ENCODE data around the gene MESP2. TPM values are rescaled to one million over a fixed set of nuclear protein-coding genes. Genes with fewer than 3 reads are reported as not detected.

The MESP2 gene
- total and polyA plus RNA-seq, 2 of the 8 experiments (the other 6 are each of a cell fraction or from before 2014, with no cell fraction given) = 0.35 to 0.80 TPM

DNA sequence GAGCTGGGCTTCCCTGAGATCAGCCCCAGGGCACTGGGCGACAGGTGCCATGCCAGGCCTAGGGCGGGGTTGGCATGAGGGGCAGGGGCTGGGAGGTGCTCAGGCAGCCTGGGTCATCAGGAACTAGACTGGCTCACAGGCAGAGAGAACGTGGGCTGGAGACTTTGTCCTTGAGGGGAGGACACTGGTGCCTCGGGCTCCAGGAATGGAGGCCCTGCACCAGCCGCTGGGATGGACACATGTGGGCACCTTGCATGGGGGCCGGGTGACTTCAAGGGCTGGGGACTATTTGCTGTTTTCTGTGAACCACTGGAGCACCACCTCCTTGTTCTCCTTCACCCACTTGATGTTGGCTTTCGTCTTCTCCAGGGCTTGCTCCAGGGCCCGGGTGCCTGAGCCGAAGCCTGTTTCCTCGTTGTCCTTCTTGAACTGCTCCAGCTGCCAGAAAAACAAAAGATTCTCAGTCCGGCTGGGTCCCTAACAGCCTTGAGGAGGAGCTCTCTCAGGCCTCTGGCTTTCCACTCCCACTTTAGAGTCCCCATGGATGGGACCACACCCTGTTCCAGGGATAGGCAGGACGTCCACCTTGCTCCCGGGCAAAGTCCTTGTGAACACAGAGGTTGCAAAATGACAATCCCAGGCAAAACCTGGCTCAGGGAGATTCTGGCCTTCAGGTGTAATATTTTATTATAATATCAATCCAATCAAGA, 9.1 kb downstream of the MESP2 start:
- no peak overlapping the region for H2AFZ ChIP-seq (ENCODE audit: low read length)
- H3K56ac ChIP-seq (replicated peaks; ENCODE audit: insufficient read length, low read depth, low read length) = no peak overlapping the region
- no peaks in the 10 kb centered on the region for H3K36me3 ChIP-seq (ENCODE audit: control insufficient read depth in 2 of 4, insufficient read depth in 4 of 4, low read length in 3 of 4)
- POLR2A ChIA-PET (ENCODE audit: partially characterized antibody) = no interaction called here
- H3K14ac ChIP-seq (ENCODE audit: insufficient read length) = no peak overlapping the region
- H2BK15ac ChIP-seq (ENCODE audit: low read length) = no peak overlapping the region
- H3K79me1 ChIP-seq (ENCODE audit: low read depth, low read length) = no peaks in the 10 kb centered on the region
- no peak overlapping the region for H3K27ac ChIP-seq (ENCODE audit: low read depth, low read length)
- no peak overlapping the region for H3K18ac ChIP-seq (ENCODE audit: extremely low read depth, low read length)
- no peak overlapping the region for H4K8ac ChIP-seq (ENCODE audit: extremely low read depth, insufficient read depth, low read length)
- no peak overlapping the region for H2AK5ac ChIP-seq (ENCODE audit: low read depth, low read length)
- H4K91ac ChIP-seq (replicated peaks; ENCODE audit: insufficient read length, low read length) = no peak overlapping the region
- H2BK5ac ChIP-seq (ENCODE audit: low read depth, low read length) = no peak overlapping the region
- H2BK12ac ChIP-seq (ENCODE audit: low read depth, low read length) = no peak overlapping the region
- H4K20me1 ChIP-seq (replicated peaks in 1 of 2; ENCODE audit: control insufficient read depth in 1 of 2, insufficient read depth in 2 of 2, low read length in 2 of 2) = no peaks in the 10 kb centered on the region
- no peak overlapping the region for H3K9ac ChIP-seq (replicated peaks in 1 of 4; ENCODE audit: extremely low read depth in 1 of 4, low read depth in 3 of 4, low read length in 3 of 4)
- peaks cover 0 to 3% of the 10 kb centered on the region in 2 experiments; a peak in 2 of 4 replicates for H3K9me3 ChIP-seq (ENCODE audit: insufficient read depth in 2 of 2, low read depth in 1 of 2, low read length in 1 of 2)
- H4K5ac ChIP-seq (ENCODE audit: insufficient read length, low read depth, low read length) = no peak overlapping the region
- no peak overlapping the region for H2BK120ac ChIP-seq (replicated peaks; ENCODE audit: low read depth, low read length)
- CTCF ChIA-PET (ENCODE audit: partially characterized antibody) = interaction anchor here (1.8 to 2.8 kb wide), 3 partner anchors 11 to 17 kb away, joined by 7 to 21 read pairs (median 7); no protein-coding TSS in a partner anchor
- H3K4me2 ChIP-seq (ENCODE audit: insufficient read depth in 1 of 2, low read depth in 2 of 2, low read length in 2 of 2) = no peak overlapping the region
- no peak for FAIRE-seq
- no peaks in the 10 kb centered on the region for H3K79me2 ChIP-seq (ENCODE audit: control insufficient read depth in 1 of 2, insufficient read depth in 2 of 2, low read length in 2 of 2)
- H3K27me3 ChIP-seq (replicated peaks in 1 of 4; ENCODE audit: control insufficient read depth in 3 of 4, extremely low read depth in 1 of 4, insufficient read depth in 3 of 4, low read length in 3 of 4) = no peaks in the 10 kb centered on the region; a peak in 2 of 7 replicates
- H3K4me1 ChIP-seq (replicated peaks in 1 of 4; ENCODE audit: control insufficient read depth in 3 of 4, insufficient read depth in 4 of 4, low read length in 3 of 4) = peaks cover 6 to 14% (median 10%) of the 10 kb centered on the region in 4 experiments
- no peaks in the 10 kb centered on the region for H3K23me2 ChIP-seq (ENCODE audit: low read depth, low read length)
- no peak overlapping the region for H3K4ac ChIP-seq (replicated peaks; ENCODE audit: insufficient read length, low read depth, low read length)
- no peak for DNase-seq (ENCODE audit: low read depth in 1 of 2, low spot score in 2 of 2)
- H3K4me3 ChIP-seq (ENCODE audit: extremely low read depth in 1 of 4, insufficient read depth in 2 of 4, low read depth in 3 of 4, low read length in 4 of 4) = no peak overlapping the region
- no peak overlapping the region for H3K23ac ChIP-seq (ENCODE audit: insufficient read length)
- WGBS, 2 experiments (ENCODE audit: extremely low coverage in 1 of 2, insufficient coverage in 1 of 2, insufficient read length in 1 of 2, insufficient replicate concordance in 2 of 2, low coverage in 1 of 2, low lambda C conversion rate in 2 of 2, missing lambda C conversion rate in 1 of 2) = 87% methylated on average over 13 of the region's 13 CpGs; no CpG with 5 or more reads in 1 of the 2 experiments
- H2BK20ac ChIP-seq (ENCODE audit: low read length) = no peak overlapping the region
- no peak for TF ChIP-seq CBX8 (IDR thresholded peaks at IDR 0.05; ENCODE audit: borderline replicate concordance, low read depth, low read length)
- TF ChIP-seq GABPA (IDR thresholded peaks at IDR 0.05; ENCODE audit: borderline replicate concordance, insufficient read depth, low read length) = no peak
- no peak for TF ChIP-seq MAFK (IDR thresholded peaks at IDR 0.05; ENCODE audit: low read depth, low read length)
- TF ChIP-seq SP2 (IDR thresholded peaks at IDR 0.05; ENCODE audit: low read length) = no peak
- no peak for TF ChIP-seq CHD2 (IDR thresholded peaks at IDR 0.05; ENCODE audit: low read length)
- TF ChIP-seq EZH2 (IDR thresholded peaks at IDR 0.05; ENCODE audit: low read depth, low read length, severe bottlenecking) = no peak
- no peak for TF ChIP-seq SRF (IDR thresholded peaks at IDR 0.05; ENCODE audit: low read depth, low read length)
- TF ChIP-seq TBP (IDR thresholded peaks at IDR 0.05; ENCODE audit: low read depth, low read length) = no peak
- no peak for TF ChIP-seq TEAD4 (IDR thresholded peaks at IDR 0.05; ENCODE audit: low read depth, low read length)
- no peak for TF ChIP-seq SIRT6 (IDR thresholded peaks at IDR 0.05; ENCODE audit: low read length)
- no peak for TF ChIP-seq E2F6 (IDR thresholded peaks at IDR 0.05)
- TF ChIP-seq HDAC2 (IDR thresholded peaks at IDR 0.05; ENCODE audit: borderline replicate concordance in 1 of 2, low read depth in 2 of 2, low read length in 2 of 2) = no peak
- TF ChIP-seq KDM1A (IDR thresholded peaks at IDR 0.05; ENCODE audit: borderline replicate concordance, low read length) = no peak
